Lung (tissue), 12 donors: Measurements from ENCODE around the gene SLC11A1. TPM values are rescaled to one million over a fixed set of nuclear protein-coding genes. Genes with fewer than 3 reads are reported as not detected.

Experiments used
- ATAC-seq: fragments of 200-7000 bp; cut with Tn5 transposase; one replicate; pipeline ENCODE4 v1.9.1; 2020; ENCODE audit warnings: moderate number of reproducible peaks; ENCODE audit not compliant: insufficient read depth, low FRiP score
- DNase-seq, 3 donors: peaks; one replicate each; pipeline ENCODE4 v3.0.0-alpha.2; 2013 to 2017
- H3K27ac ChIP-seq, 2 donors: one replicate each; pipeline ENCODE4 v1.5.1; 2013; ENCODE audit warnings: mild to moderate bottlenecking in 2 of 2, moderate library complexity in 2 of 2, control low read depth in 1 of 2, inconsistent platforms in 1 of 2, low read depth in 1 of 2, low read length in 1 of 2
- H3K27me3 ChIP-seq, 3 donors: one replicate each; pipeline ENCODE4 v1.5.1; 2013; ENCODE audit warnings: low read length in 2 of 3; ENCODE audit not compliant: control insufficient read depth in 3 of 3, insufficient read depth in 3 of 3
- H3K36me3 ChIP-seq, 4 donors: one replicate each; pipeline ENCODE4 v1.5.1; 2013; ENCODE audit warnings: low read length in 4 of 4, mild to moderate bottlenecking in 1 of 4, moderate library complexity in 1 of 4; ENCODE audit not compliant: control insufficient read depth in 4 of 4, insufficient read depth in 4 of 4
- H3K4me1 ChIP-seq, 5 donors: one replicate each; pipeline ENCODE4 v1.5.1; 2013; ENCODE audit warnings: low read length in 5 of 5, mild to moderate bottlenecking in 2 of 5, moderate library complexity in 1 of 5; ENCODE audit not compliant: control insufficient read depth in 5 of 5, insufficient read depth in 5 of 5
- H3K4me3 ChIP-seq: one replicate; pipeline ENCODE4 v1.5.1; 2013; ENCODE audit warnings: mild to moderate bottlenecking, control low read depth, moderate library complexity
- H3K9ac ChIP-seq, 2 donors: one replicate each; pipeline ENCODE4 v1.5.1; 2013; ENCODE audit warnings: low read length in 2 of 2, control low read depth in 1 of 2; ENCODE audit not compliant: insufficient read depth in 1 of 2
- H3K9me3 ChIP-seq, 4 donors: one replicate each; pipeline ENCODE4 v1.5.1; 2013; ENCODE audit warnings: low read length in 3 of 4, mild to moderate bottlenecking in 1 of 4, moderate library complexity in 1 of 4; ENCODE audit not compliant: control insufficient read depth in 4 of 4, insufficient read depth in 3 of 4
- CTCF ChIP-seq: IDR thresholded peaks from 2 replicates; pipeline ENCODE4 v1.5.1; 2012; ENCODE audit warnings: mild to moderate bottlenecking; ENCODE audit errors: control extremely low read depth, extremely low read depth
- WGBS, 2 donors: extraction: QIAGEN DNeasy Blood & Tissue Kit; methylation state at CpG; one replicate each; pipeline ENCODE4 v1.1.7; 2013; 5-methylcytosine and 5-hydroxymethylcytosine counted together
- polyA plus RNA-seq, 2 donors: library from polyadenylated mRNA; stranded (reverse); fragments of 200-250 nt; gene quantifications; one replicate each; pipeline ENCODE4 v1.2.1, GENCODE V29; 2013
- total RNA-seq, 2 donors: library from RNA; depleted of rRNA in 1 of 2; stranded (reverse); fragments of >200 nt in 1 of 2; gene quantifications; one replicate each; pipeline ENCODE4 v1.2.1, GENCODE V29; 2014 to 2021
- donor health status: control.
- donor health status: control.
- donor health status: Bipolar disorder and iron deficiency.
- donor health status: healthy.
- donor health status: DM: yes; HTN: yes; CAD: no.

The SLC11A1 gene
- total and polyA plus RNA-seq, 4 donors = 57.6 to 359 (median 234) TPM

- peak overlapping the region in 1 of 2 donors; percentile 94 for H3K27ac ChIP-seq
- H3K9me3 ChIP-seq = peaks cover 0 to 5% (median 0%) of the 10 kb centered on the region in 4 donors
- H3K9ac ChIP-seq = peak overlapping the region in 1 of 2 donors; percentile 71
- H3K36me3 ChIP-seq = no peaks in the 10 kb centered on the region
- no peak overlapping the region for H3K4me3 ChIP-seq
- DNase-seq = peak; percentile 62 to 66 (median 62)
- H3K27me3 ChIP-seq = no peaks in the 10 kb centered on the region
- ATAC-seq = no peak
- WGBS, 2 donors = 15 to 32% methylated on average over 27 of the region's 27 CpGs
- peaks cover 0 to 18% (median 10%) of the 10 kb centered on the region in 5 donors for H3K4me1 ChIP-seq
- TF ChIP-seq CTCF = no peak
Measured at GRCh38 chr2:218368621-218369153, 13.4 kb upstream of the SLC11A1 start.

DNA sequence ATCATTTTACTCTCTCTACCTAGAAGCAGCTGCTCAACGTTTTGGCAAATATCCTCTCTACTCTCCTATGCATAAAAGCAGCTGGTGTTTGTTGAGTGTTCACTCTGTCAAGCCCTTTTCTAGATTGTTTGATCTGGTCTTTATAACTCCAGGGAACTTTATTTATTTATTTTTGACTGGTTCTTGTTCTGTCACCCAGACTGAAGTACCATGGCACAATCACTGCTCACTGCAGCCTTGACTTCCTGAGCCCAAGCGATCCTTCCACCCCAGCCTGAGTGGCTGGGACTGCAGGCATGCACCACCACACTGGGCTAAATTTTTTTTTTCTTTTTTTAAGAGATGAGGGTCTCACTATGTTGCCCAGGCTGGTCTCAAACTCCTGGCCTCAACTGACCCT lies 12.7 kb upstream of the SLC11A1 start:
- Histone ChIP-seq H3K9me3 (peaks cover 0 to 5% (median 0%) of the 10 kb centered on the region in 4 donors), H3K27me3 (no peaks in the 10 kb centered on the region), H3K9ac (no peak overlapping the region), H3K36me3 (no peaks in the 10 kb centered on the region), H3K4me1 (peaks cover 0 to 18% (median 10%) of the 10 kb centered on the region in 5 donors), H3K27ac (peak overlapping the region in 1 of 2 donors; percentile 30), H3K4me3 (no peak overlapping the region)
- no peak for TF ChIP-seq CTCF
- DNase-seq (peak in 2 of 3 donors; percentile 69 to 77), ATAC-seq (no peak)
- WGBS, 2 donors = 15 to 22% methylated on average over 2 of the region's 2 CpGs

GRCh38 chr2:218370410-218371063 lies 11.5 kb upstream of the SLC11A1 start:
- H3K9ac ChIP-seq = no peak overlapping the region
- DNase-seq = peak; percentile 74 to 78 (median 76)

More at GRCh38 chr2:218370410-218371063, 11.5 kb upstream of the SLC11A1 start:
- Histone ChIP-seq H3K27ac (peak overlapping the region; percentile 51 to 94), H3K36me3 (no peaks in the 10 kb centered on the region), H3K4me3 (no peak overlapping the region), H3K4me1 (peaks cover 0 to 21% (median 10%) of the 10 kb centered on the region in 5 donors), H3K27me3 (no peaks in the 10 kb centered on the region), H3K9me3 (peaks cover 0 to 5% (median 0%) of the 10 kb centered on the region in 4 donors)
- no peak for TF ChIP-seq CTCF
- WGBS, 2 donors = 20 to 46% methylated on average over 11 of the region's 11 CpGs
- peak; percentile 29 for ATAC-seq
